ENCODE results near the gene IFI27L2.
"Not testable (repeated sequence)": the region's sequence is repeated elsewhere in the genome, so short reads cannot be mapped to it uniquely, and the experiment has no call there.

Gene IFI27L2

GRCh38 chr14:94157197-94157596 lies 27.8 kb upstream of the IFI27L2 start:
- H3K4me3 ChIP-seq (ENCODE audit: low read depth, low read length), result no peak overlapping the region
- DNase-seq (ENCODE audit: low read depth), result no peak
- TF ChIP-seq, protein P1, sequence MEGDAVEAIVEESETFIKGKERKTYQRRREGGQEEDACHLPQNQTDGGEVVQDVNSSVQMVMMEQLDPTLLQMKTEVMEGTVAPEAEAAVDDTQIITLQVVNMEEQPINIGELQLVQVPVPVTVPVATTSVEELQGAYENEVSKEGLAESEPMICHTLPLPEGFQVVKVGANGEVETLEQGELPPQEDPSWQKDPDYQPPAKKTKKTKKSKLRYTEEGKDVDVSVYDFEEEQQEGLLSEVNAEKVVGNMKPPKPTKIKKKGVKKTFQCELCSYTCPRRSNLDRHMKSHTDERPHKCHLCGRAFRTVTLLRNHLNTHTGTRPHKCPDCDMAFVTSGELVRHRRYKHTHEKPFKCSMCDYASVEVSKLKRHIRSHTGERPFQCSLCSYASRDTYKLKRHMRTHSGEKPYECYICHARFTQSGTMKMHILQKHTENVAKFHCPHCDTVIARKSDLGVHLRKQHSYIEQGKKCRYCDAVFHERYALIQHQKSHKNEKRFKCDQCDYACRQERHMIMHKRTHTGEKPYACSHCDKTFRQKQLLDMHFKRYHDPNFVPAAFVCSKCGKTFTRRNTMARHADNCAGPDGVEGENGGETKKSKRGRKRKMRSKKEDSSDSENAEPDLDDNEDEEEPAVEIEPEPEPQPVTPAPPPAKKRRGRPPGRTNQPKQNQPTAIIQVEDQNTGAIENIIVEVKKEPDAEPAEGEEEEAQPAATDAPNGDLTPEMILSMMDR (IDR thresholded peaks at IDR 0.05; ENCODE audit: control insufficient read depth, extremely low read depth, insufficient read depth), result no peak

- not testable (repeated sequence) for H3K4me3 ChIP-seq (ENCODE audit: low read depth, low read length); DNase-seq (ENCODE audit: low read depth)
Measured at GRCh38 chr14:94156143-94156542, 26.7 kb upstream of the IFI27L2 start.

DNA sequence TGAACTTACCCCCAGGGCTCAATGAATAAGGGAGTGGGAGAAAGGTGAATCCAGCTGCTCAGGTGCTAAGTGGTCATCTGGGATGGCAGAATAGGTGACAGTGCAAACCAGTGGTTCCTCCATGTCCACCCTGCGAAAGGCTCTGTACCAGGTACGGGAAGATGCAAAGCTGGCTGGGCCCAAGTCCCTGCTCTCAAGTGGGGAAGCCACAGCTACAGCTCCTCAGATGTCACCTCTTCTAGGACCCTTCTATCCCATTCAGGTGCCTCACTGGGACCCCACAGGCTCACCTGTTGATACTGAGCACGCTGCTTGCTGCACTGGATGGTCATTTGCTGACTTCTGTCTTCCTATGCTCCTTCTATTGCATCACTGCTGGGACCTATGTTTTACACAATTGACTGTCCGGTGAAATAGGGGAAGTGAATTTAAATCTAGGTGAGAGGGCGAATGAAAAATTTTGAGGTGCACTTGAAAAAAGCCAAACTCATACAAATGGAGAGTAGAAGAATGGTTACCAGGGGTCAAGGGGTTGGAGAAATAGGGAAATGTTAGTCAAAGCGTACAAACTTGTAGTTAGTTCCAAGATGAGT lies 24.4 kb upstream of the IFI27L2 start:
- TF ChIP-seq, protein P1 (IDR thresholded peaks at IDR 0.05; ENCODE audit: control insufficient read depth, extremely low read depth, insufficient read depth), result no peak
- no peak for DNase-seq (ENCODE audit: low read depth)
- H3K4me3 ChIP-seq (ENCODE audit: low read depth, low read length), result no peak overlapping the region

DNA sequence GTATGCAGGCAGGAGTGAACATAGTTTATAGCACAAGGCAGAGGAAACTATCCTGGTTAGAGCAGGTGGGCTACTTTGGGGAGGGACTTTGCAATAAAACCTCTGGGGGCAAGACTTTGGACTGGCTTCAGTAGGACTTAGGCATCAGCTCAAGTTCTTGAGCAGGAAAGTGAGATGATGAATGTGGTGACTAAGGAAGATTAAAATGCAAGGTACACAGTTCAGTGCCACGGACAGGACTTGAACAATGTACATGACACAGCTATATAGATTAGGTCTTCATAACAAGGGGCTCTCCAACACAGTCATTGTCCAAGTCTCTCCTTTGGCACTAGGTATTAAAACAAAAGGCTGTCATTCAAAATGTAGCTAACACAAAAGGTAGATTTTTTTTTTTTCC lies 23.3 kb upstream of the IFI27L2 start:
- no peak overlapping the region for H3K4me3 ChIP-seq (ENCODE audit: low read depth, low read length)
- DNase-seq (ENCODE audit: low read depth), result no peak
- TF ChIP-seq, protein P1 (IDR thresholded peaks at IDR 0.05; ENCODE audit: control insufficient read depth, extremely low read depth, insufficient read depth), result no peak

- DNase-seq (ENCODE audit: low read depth), result no peak
- TF ChIP-seq, protein P1 (IDR thresholded peaks at IDR 0.05; ENCODE audit: control insufficient read depth, extremely low read depth, insufficient read depth), result no peak
Measured at GRCh38 chr14:94145902-94146527, 16.6 kb upstream of the IFI27L2 start.

GRCh38 chr14:94144765-94145164 lies 15.4 kb upstream of the IFI27L2 start:
- TF ChIP-seq, protein P1 (IDR thresholded peaks at IDR 0.05; ENCODE audit: control insufficient read depth, extremely low read depth, insufficient read depth), result no peak
- no peak for DNase-seq (ENCODE audit: low read depth)

More at GRCh38 chr14:94145902-94146527, 16.6 kb upstream of the IFI27L2 start:
- H3K4me3 ChIP-seq (ENCODE audit: low read depth, low read length), result no peak overlapping the region

DNA sequence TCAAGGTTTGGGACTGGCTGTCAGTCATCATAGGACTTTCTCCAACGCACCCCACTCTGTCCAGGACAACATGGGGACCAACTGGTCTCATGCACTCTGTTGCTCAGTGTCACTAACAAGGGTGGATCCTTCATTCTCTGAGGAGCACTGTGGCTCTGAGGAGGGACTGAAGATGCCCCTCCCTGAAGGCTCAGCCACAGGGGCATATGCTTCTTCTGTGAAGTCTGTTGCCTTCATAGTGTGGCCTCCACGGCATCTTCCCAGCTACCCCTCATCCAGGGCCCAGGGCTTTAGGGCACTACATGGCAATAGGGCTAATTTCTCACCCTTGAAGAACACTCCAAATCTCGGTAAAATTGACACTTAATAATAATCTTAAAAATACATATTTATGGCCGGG lies 14.3 kb upstream of the IFI27L2 start:
- TF ChIP-seq, protein P1 (IDR thresholded peaks at IDR 0.05; ENCODE audit: control insufficient read depth, extremely low read depth, insufficient read depth), result no peak
- no peak for DNase-seq (ENCODE audit: low read depth)
- no peak overlapping the region for H3K4me3 ChIP-seq (ENCODE audit: low read depth, low read length)

More at GRCh38 chr14:94144765-94145164, 15.4 kb upstream of the IFI27L2 start:
- H3K4me3 ChIP-seq (ENCODE audit: low read depth, low read length), result no peak overlapping the region
